Right atrium auricular region (tissue), 2 donors: Measurements from ENCODE around the gene AGAP1. TPM values are rescaled to one million over a fixed set of nuclear protein-coding genes. Genes with fewer than 3 reads are reported as not detected.

ENCODE experiments used
- DNase-seq: peaks from one replicate; pipeline ENCODE4 v3.0.0-alpha.2; 2019; ENCODE audit warnings: low spot score
- H3K27ac ChIP-seq, 2 donors: fragments of 200-600 bp; sonication (generic); 1 replicate in 1 of 2; 2 replicates in 1 of 2; pipeline ENCODE4 v1.5.1; 2016 to 2019
- H3K27me3 ChIP-seq, 2 donors: fragments of 200-600 bp; sonication (generic); one replicate each; pipeline versions ENCODE4 v1.5.1 to v1.6.0; 2017 to 2019
- H3K36me3 ChIP-seq: fragments of 200-600 bp; sonication (generic); one replicate; pipeline ENCODE4 v1.5.1; 2016
- H3K4me1 ChIP-seq, 2 donors: fragments of 200-600 bp; sonication (generic); one replicate each; pipeline versions ENCODE4 v1.5.1 to v1.6.0; 2017 to 2019
- H3K4me3 ChIP-seq, 2 donors: fragments of 200-600 bp; sonication (generic); 1 replicate in 1 of 2; 2 replicates in 1 of 2; pipeline ENCODE4 v1.5.1; 2017 to 2019; ENCODE audit warnings: mild to moderate bottlenecking in 1 of 2, moderate library complexity in 1 of 2
- H3K9me3 ChIP-seq, 2 donors: fragments of 200-600 bp; sonication (generic); one replicate each; pipeline ENCODE4 v1.5.1; 2019
- CTCF ChIP-seq, 2 donors: fragments of 200-600 bp; sonication (generic); IDR thresholded peaks; one replicate each; pipeline ENCODE4 v1.5.1; 2019; ENCODE audit warnings: antibody characterized with exemption in 2 of 2
- total RNA-seq, 2 donors: library from RNA; depleted of rRNA; stranded (reverse); fragments of >200 nt; gene quantifications; one replicate each; pipeline ENCODE4 v1.1.0, GENCODE V29; 2016

Gene AGAP1
- total RNA-seq, 2 donors from 2014 or later: 11.6 to 17.2 TPM

- no peaks in the 10 kb centered on the region for H3K27me3 ChIP-seq
- DNase-seq: no peak
- no peaks in the 10 kb centered on the region for H3K9me3 ChIP-seq
- H3K36me3 ChIP-seq: no peaks in the 10 kb centered on the region
- H3K4me3 ChIP-seq: no peak overlapping the region
- no peak overlapping the region for H3K27ac ChIP-seq
- no peak for TF ChIP-seq CTCF (IDR thresholded peaks at IDR 0.05)
- H3K4me1 ChIP-seq: peaks cover 0 to 6% of the 10 kb centered on the region in 2 donors
These were observed 458.9 kb downstream of the AGAP1 start for GRCh38 chr2:235952714-235953113.

- no peak for DNase-seq
- Histone ChIP-seq H3K9me3 (no peaks in the 10 kb centered on the region), H3K36me3 (no peaks in the 10 kb centered on the region), H3K4me1 (peaks cover 0 to 6% of the 10 kb centered on the region in 2 donors), H3K27ac (no peak overlapping the region), H3K27me3 (no peaks in the 10 kb centered on the region), H3K4me3 (no peak overlapping the region)
- TF ChIP-seq CTCF (IDR thresholded peaks at IDR 0.05): no peak
These were observed 460.4 kb downstream of the AGAP1 start for GRCh38 chr2:235954281-235954680.

- TF ChIP-seq CTCF (IDR thresholded peaks at IDR 0.05): no peak
- H3K36me3 ChIP-seq: no peaks in the 10 kb centered on the region
- H3K9me3 ChIP-seq: no peaks in the 10 kb centered on the region
- no peak for DNase-seq
- no peaks in the 10 kb centered on the region for H3K27me3 ChIP-seq
- no peak overlapping the region for H3K27ac ChIP-seq
- no peak overlapping the region for H3K4me3 ChIP-seq
- peaks cover 0 to 6% of the 10 kb centered on the region in 2 donors for H3K4me1 ChIP-seq
These were observed 461.1 kb downstream of the AGAP1 start for GRCh38 chr2:235954888-235955480.

GRCh38 chr2:235955664-235956063 is 461.8 kb downstream of the AGAP1 start:
- Histone ChIP-seq H3K36me3 (no peaks in the 10 kb centered on the region), H3K27me3 (no peaks in the 10 kb centered on the region), H3K27ac (no peak overlapping the region), H3K9me3 (no peaks in the 10 kb centered on the region), H3K4me1 (no peaks in the 10 kb centered on the region), H3K4me3 (no peak overlapping the region)
- no peak for DNase-seq
- TF ChIP-seq CTCF (IDR thresholded peaks at IDR 0.05): no peak

GRCh38 chr2:235956281-235956970 is 462.6 kb downstream of the AGAP1 start:
- no peak overlapping the region for H3K4me3 ChIP-seq
- no peak for TF ChIP-seq CTCF (IDR thresholded peaks at IDR 0.05)
- no peaks in the 10 kb centered on the region for H3K36me3 ChIP-seq
- H3K4me1 ChIP-seq: no peaks in the 10 kb centered on the region
- H3K27ac ChIP-seq: no peak overlapping the region
- DNase-seq: no peak
- no peaks in the 10 kb centered on the region for H3K27me3 ChIP-seq
- H3K9me3 ChIP-seq: no peaks in the 10 kb centered on the region
